ENCODE results near the gene CCDC43.

DNA sequence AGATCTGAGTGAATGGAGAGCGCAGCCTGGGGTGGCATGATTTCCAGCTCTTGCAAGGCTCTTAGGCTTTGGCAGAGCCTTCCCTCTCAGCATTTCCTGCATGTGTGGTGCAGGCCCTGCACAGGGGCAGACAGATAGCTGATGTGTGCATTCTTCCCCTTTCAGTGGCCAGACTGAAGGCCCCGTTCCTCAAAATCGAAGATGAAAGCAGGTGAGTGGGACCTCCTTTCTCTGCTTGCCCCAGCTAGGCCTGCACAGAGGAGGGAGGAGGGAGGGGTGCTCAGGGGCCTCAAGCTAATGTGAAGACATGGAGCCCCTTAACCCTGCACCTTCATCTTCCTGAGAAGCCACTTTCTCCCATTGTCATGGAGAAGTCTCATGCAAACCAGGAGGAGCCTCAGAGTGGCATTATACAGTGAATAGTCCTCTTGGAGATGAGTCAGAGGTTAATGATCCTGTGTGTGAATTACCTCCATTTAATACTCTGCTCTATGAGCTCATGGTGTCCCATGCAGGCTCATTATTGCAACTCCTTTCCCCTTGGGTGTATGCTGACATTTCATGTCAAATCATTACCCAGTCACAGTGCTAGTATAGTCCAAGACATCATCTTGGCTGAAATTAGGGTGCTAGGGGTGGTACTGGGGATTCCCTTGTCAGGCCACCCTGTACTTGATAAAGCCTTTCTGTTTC lies 48.8 kb upstream of the CCDC43 start:
- TF ChIP-seq ARNTL (CRISPR knock-in tag; IDR thresholded peaks at IDR 0.05; ENCODE audit: borderline replicate concordance, low read depth) = no peak
- TF ChIP-seq PPARA (CRISPR knock-in tag; IDR thresholded peaks at IDR 0.05; ENCODE audit: borderline replicate concordance) = no peak
- no peak for TF ChIP-seq ZFP30 (CRISPR knock-in tag; IDR thresholded peaks at IDR 0.05)
- no peak for TF ChIP-seq ZFP3 (CRISPR knock-in tag; IDR thresholded peaks at IDR 0.05)
- TF ChIP-seq ZNF565 (CRISPR knock-in tag; conservative IDR thresholded peaks at IDR 0.05; ENCODE audit: low read depth) = no peak
- TF ChIP-seq TOX (CRISPR knock-in tag; IDR thresholded peaks at IDR 0.05; ENCODE audit: borderline replicate concordance) = no peak
- no peak for TF ChIP-seq PATZ1 (CRISPR knock-in tag; IDR thresholded peaks at IDR 0.05; ENCODE audit: borderline replicate concordance)
- TF ChIP-seq CREB5 (CRISPR knock-in tag; IDR thresholded peaks at IDR 0.05; ENCODE audit: low read depth) = no peak
- no peak for TF ChIP-seq TCF4 (CRISPR knock-in tag; IDR thresholded peaks at IDR 0.05; ENCODE audit: borderline replicate concordance)
